ENCODE results near the gene KASH5.

Gene KASH5

GRCh38 chr19:49425922-49426592, 38.0 kb downstream of the KASH5 start:
- no peak for TF ChIP-seq CTCF (conservative IDR thresholded peaks at IDR 0.05)
- H3K27ac ChIP-seq, result no peak overlapping the region

- no peak for TF ChIP-seq CTCF (conservative IDR thresholded peaks at IDR 0.05)
- H3K27ac ChIP-seq, result no peak overlapping the region
Measured at GRCh38 chr19:49427339-49427738, 39.3 kb downstream of the KASH5 start.

- H3K27ac ChIP-seq, result peak overlapping the region; percentile 42; the same call in 1 of the 2 replicates
Measured at GRCh38 chr19:49427855-49428546, 40.0 kb downstream of the KASH5 start.

GRCh38 chr19:49428547-49429451, 40.8 kb downstream of the KASH5 start:
- H3K27ac ChIP-seq, result peak overlapping the region; percentile 42; the same call in 1 of the 2 replicates
- no peak for TF ChIP-seq CTCF (conservative IDR thresholded peaks at IDR 0.05)

More at GRCh38 chr19:49427855-49428546, 40.0 kb downstream of the KASH5 start:
- TF ChIP-seq CTCF (conservative IDR thresholded peaks at IDR 0.05), result no peak

GRCh38 chr19:49430172-49430677, 42.2 kb downstream of the KASH5 start:
- H3K27ac ChIP-seq, result no peak overlapping the region
- no peak for TF ChIP-seq CTCF (conservative IDR thresholded peaks at IDR 0.05)

- no peak overlapping the region for H3K27ac ChIP-seq
- no peak for TF ChIP-seq CTCF (conservative IDR thresholded peaks at IDR 0.05)
Measured at GRCh38 chr19:49430678-49431329, 42.8 kb downstream of the KASH5 start.
